Lower leg skin (tissue), 4 donors: ENCODE results near the gene HNRNPAB. TPM values are rescaled to one million over a fixed set of nuclear protein-coding genes. Genes with fewer than 3 reads are reported as not detected.

ENCODE experiments used
- DNase-seq, 2 donors: peaks; one replicate each; pipeline ENCODE4 v3.0.0-alpha.2; 2019; ENCODE audit warnings: low spot score in 2 of 2
- H3K4me3 ChIP-seq: fragments of 200-600 bp; sonication (generic); 2 replicates; pipeline ENCODE4 v1.5.1; 2017; ENCODE audit warnings: mild to moderate bottlenecking, low read depth; ENCODE audit not compliant: poor library complexity, severe bottlenecking
- POLR2A ChIP-seq, 2 donors: fragments of 450-650 bp; IDR thresholded peaks; one replicate each; pipeline ENCODE4 v1.6.1; 2016 to 2017; ENCODE audit warnings: antibody characterized with exemption in 2 of 2, mild to moderate bottlenecking in 1 of 2, moderate library complexity in 1 of 2
- WGBS, 2 donors: methylation state at CpG; one replicate each; pipeline ENCODE4 v1.1.5; 2018; 5-methylcytosine and 5-hydroxymethylcytosine counted together
- intact Hi-C: fragments of 100-400 bp; cut with DNase I; formaldehyde crosslinking; loops from one replicate; pipeline ENCODE4 v1.15.0; 2023; ENCODE audit warnings: low total_unique reads
- total RNA-seq, 4 donors: library from RNA; depleted of rRNA; stranded (reverse); fragments of >200 nt; gene quantifications; one replicate each; pipeline ENCODE4 v1.1.0, GENCODE V29; 2016
- TF ChIP-seq, protein P1 (sequence below), 3 donors: fragments of 450-650 bp; IDR thresholded peaks; one replicate each; pipeline ENCODE4 v1.5.1; 2016; ENCODE audit warnings: antibody characterized with exemption in 3 of 3, mild to moderate bottlenecking in 3 of 3, moderate library complexity in 2 of 3

Gene HNRNPAB
- total RNA-seq, 4 donors from 2014 or later = 76.4 to 124 (median 102) TPM

DNA sequence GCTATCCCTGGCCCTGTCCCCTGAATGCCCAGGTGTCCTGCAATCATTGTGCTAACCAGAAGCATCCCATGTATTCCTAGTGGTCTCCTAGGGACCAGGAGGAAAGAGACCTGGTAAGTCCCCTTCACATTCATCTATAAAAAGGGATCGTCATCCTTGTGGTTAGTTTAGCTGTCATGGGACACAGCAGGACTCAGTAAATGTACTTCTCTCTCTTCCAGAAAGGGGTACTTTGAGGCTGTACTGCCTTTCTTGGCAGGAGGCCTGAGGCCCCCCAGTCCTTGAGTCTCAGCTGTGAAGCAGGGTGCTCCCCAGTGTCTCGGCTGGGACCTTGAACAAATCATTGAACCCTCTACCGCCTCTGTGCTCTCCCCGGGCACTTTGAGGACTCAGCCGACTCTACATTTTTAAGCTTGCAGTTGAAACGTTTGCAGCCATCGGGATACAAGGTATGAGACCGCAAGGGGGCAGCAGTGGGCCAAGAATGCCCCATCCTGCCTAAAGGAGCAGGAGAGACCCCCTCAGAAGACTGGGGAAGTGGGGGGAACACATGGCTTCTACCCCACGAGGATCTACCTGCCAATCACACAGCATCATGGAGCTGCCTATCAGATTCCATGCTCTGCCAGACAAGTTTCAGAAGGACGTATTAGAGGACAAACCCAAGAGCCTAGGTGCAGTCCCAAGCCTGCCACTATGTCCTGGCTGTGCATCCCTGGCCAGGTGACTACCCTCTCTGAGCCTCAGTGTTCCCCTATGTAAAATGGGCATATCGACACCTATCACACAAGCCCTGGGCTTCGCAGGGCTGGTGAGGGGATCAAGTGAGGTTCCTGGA is 30.6 kb downstream of the HNRNPAB start:
- peak; percentile 59 to 95 for DNase-seq
- TF ChIP-seq, protein P1, sequence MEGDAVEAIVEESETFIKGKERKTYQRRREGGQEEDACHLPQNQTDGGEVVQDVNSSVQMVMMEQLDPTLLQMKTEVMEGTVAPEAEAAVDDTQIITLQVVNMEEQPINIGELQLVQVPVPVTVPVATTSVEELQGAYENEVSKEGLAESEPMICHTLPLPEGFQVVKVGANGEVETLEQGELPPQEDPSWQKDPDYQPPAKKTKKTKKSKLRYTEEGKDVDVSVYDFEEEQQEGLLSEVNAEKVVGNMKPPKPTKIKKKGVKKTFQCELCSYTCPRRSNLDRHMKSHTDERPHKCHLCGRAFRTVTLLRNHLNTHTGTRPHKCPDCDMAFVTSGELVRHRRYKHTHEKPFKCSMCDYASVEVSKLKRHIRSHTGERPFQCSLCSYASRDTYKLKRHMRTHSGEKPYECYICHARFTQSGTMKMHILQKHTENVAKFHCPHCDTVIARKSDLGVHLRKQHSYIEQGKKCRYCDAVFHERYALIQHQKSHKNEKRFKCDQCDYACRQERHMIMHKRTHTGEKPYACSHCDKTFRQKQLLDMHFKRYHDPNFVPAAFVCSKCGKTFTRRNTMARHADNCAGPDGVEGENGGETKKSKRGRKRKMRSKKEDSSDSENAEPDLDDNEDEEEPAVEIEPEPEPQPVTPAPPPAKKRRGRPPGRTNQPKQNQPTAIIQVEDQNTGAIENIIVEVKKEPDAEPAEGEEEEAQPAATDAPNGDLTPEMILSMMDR (IDR thresholded peaks at IDR 0.05) = peak in 1 of 3 donors; percentile 17
- TF ChIP-seq POLR2A (IDR thresholded peaks at IDR 0.05) = no peak
- WGBS, 2 donors = 29 to 31% methylated on average over 12 of the region's 12 CpGs
- no peak overlapping the region for H3K4me3 ChIP-seq
- intact Hi-C loops = no loop called here

DNA sequence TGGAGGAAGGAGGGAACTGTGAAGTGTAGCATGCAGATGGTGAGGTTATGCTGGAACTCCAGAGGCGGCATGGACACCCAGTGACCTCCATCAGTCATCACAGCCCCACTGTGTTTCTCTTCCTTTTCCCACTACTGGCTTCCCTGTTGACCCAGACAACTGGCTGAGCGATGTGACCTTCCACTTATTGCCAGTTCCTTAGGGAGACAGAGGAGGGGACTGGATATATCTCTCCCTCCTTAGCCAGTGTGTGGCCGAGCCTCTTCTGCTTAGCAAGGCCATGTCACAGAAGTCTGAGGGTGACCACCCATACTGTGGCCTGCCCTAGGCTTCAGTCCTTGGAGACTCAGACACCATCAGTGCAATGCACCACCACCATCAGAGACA is 31.2 kb downstream of the HNRNPAB start:
- no peak for TF ChIP-seq POLR2A (IDR thresholded peaks at IDR 0.05)
- TF ChIP-seq, protein P1 (IDR thresholded peaks at IDR 0.05) = no peak
- DNase-seq = no peak
- intact Hi-C loops = no loop called here
- H3K4me3 ChIP-seq = no peak overlapping the region
- WGBS, 2 donors = 76 to 88% methylated on average over 3 of the region's 3 CpGs

DNA sequence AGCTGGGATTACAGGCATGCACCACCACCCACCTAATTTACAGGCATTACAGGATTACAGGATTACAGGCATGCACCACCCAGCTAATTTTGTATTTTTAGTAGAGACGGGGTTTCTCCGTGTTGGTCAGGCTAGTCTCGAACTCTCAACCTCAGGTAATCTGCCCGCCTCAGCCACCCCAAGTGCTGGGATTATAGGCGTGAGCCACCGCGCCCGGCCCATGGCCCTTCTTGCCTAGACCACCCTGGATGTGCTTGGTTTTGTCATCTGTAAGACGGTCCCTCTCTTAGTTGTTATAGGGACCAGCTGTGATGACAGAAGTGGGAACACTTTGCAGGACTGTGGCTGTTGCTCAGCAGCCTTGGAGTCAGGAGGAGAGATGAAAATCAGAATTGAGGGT is 31.8 kb downstream of the HNRNPAB start:
- TF ChIP-seq POLR2A (IDR thresholded peaks at IDR 0.05) = no peak
- TF ChIP-seq, protein P1 (IDR thresholded peaks at IDR 0.05) = no peak
- no peak overlapping the region for H3K4me3 ChIP-seq
- WGBS, 2 donors = 84 to 91% methylated on average over 9 of the region's 9 CpGs
- DNase-seq = no peak
- intact Hi-C loops = no loop called here

DNA sequence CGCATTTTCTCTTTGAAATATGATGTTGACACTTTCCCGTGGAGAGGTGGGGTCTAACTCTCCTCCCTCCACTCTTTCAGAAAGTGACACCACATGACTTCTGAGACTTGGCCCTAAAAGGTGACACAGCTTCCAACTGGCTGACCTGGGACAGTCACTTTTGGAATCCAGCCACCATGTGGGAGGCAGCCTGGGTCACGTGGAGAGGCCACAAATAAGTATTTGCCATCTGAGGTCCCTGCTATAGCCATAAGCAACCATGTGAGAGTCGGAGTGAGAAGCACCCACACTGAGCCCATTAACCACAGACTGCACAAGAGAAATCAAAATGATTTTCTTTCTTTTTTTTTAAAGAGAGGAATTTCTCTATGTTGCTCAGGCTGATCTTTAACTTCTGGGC is 32.3 kb downstream of the HNRNPAB start:
- DNase-seq = peak in 1 of 2 donors; percentile 69
- WGBS, 2 donors = 45 to 47% methylated on average over 4 of the region's 4 CpGs
- TF ChIP-seq, protein P1 (IDR thresholded peaks at IDR 0.05) = no peak
- no peak for TF ChIP-seq POLR2A (IDR thresholded peaks at IDR 0.05)
- H3K4me3 ChIP-seq = no peak overlapping the region
- intact Hi-C loops = no loop called here

DNA sequence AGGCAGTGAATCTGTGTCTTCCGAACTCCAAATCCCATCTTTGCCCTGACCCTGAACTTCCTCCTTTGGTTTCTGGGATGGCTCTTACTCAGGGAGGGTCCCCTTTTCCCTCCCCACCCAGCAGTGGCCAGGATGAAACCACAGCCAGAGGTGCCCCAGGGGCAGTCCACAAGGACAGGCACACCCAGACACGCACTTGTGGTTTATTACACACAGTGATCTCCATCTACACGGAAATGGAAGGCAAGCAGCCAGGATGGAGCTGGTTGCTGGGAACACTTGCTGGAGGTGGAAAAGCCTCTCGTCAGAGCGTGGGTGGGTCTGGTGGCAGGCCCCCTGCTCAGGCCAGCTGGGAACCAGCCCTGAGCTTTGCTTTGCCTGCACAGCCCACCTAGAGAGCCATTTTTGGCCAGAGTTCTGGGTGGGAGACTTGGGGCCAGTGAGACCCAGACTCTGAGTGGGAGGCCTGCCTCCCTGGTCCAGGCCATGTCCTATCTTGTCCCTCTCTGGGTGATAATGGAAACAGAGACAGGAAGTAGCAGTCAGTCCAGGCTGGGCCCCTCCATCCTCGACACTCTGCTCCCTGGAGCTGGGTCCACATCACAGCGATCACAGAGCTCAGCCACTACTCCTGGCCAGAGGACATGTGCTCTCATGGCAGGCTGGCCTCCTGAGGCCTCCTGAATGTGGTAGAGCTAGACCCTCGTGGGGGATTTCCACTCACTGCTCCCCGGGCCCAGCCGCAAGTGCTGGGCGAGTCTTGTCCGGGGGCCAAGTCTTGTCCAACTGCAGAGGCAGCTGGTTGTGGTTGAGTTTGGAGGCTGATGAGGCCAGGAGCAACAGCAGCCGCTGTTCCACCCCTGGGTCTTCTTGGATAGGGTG is 33.3 kb downstream of the HNRNPAB start:
- intact Hi-C loops = no loop called here
- H3K4me3 ChIP-seq = no peak overlapping the region
- no peak for TF ChIP-seq POLR2A (IDR thresholded peaks at IDR 0.05)
- TF ChIP-seq, protein P1 (IDR thresholded peaks at IDR 0.05) = no peak
- WGBS, 2 donors = 55 to 64% methylated on average over 7 to 12 of the region's 13 CpGs
- no peak for DNase-seq
